WTC11 (cell line): Measurements from ENCODE around the gene RDH11. TPM values are rescaled to one million over a fixed set of nuclear protein-coding genes. Genes with fewer than 3 reads are reported as not detected.

Experiments
- ATAC-seq: fragments of 200-7000 bp; cut with Tn5 transposase; 2 replicates; pipeline ENCODE4 v1.10.0; 2021; ENCODE audit warnings: mild to moderate bottlenecking, moderate library complexity
- CTCF ChIA-PET: fragments of 300-600 bp; sonication (Branson Sonifier 250); formaldehyde crosslinking; loops from one replicate; lab custom pipeline; 2021; ENCODE audit warnings: antibody characterized with exemption; lab: Charles Lee
- POLR2A ChIA-PET: fragments of 350-600 bp; sonication (Branson Sonifier 250); formaldehyde crosslinking; loops from one replicate; lab custom pipeline; 2021; ENCODE audit warnings: antibody characterized with exemption; lab: Charles Lee
- DNase-seq: peaks from one replicate; pipeline ENCODE4 v3.0.0; 2021; ENCODE audit warnings: low spot score
- H3K27ac Mint-ChIP-seq: 2 replicates; pipeline ENCODE4 v1.8.0; 2021; ENCODE audit warnings: mixed read lengths
- H3K27me3 Mint-ChIP-seq: 2 replicates; pipeline ENCODE4 v1.8.0; 2021; ENCODE audit warnings: low read depth, mild to moderate bottlenecking, moderate library complexity, mixed read lengths
- H3K36me3 Mint-ChIP-seq: 2 replicates; pipeline ENCODE4 v1.8.0; 2021; ENCODE audit warnings: mixed read lengths
- H3K4me1 Mint-ChIP-seq: 2 replicates; pipeline ENCODE4 v1.8.0; 2022; ENCODE audit warnings: mixed read lengths
- H3K4me3 Mint-ChIP-seq: 2 replicates; pipeline ENCODE4 v1.8.0; 2021; ENCODE audit warnings: mild to moderate bottlenecking, moderate library complexity, mixed read lengths
- H3K9me3 Mint-ChIP-seq: 2 replicates; pipeline ENCODE4 v1.8.0; 2021; ENCODE audit warnings: mixed read lengths
- CBFB ChIP-seq: sonication (generic); formaldehyde crosslinking; IDR thresholded peaks from 2 replicates; pipeline ENCODE4 v1.8.1; 2022; ENCODE audit warnings: mild to moderate bottlenecking, low read depth, missing genetic modification reagents
- CREM ChIP-seq: sonication (generic); formaldehyde crosslinking; IDR thresholded peaks from 2 replicates; pipeline ENCODE4 v1.8.1; 2022; ENCODE audit warnings: mild to moderate bottlenecking, missing genetic modification reagents, moderate library complexity
- CTCF ChIP-seq: fragments of 200-600 bp; IDR thresholded peaks from 2 replicates; pipeline ENCODE4 v1.8.0; 2022; ENCODE audit warnings: antibody characterized with exemption
- E2F5 ChIP-seq: sonication (generic); formaldehyde crosslinking; IDR thresholded peaks from 2 replicates; pipeline ENCODE4 v1.8.1; 2022; ENCODE audit warnings: mild to moderate bottlenecking, moderate library complexity, missing genetic modification reagents
- EMX1 ChIP-seq: fragments of 250-450 bp; sonication (Bioruptor Pico); IDR thresholded peaks from 2 replicates; pipeline ENCODE4 v1.8.0; 2021; ENCODE audit warnings: mild to moderate bottlenecking
- FOXK1 ChIP-seq: sonication (generic); formaldehyde crosslinking; IDR thresholded peaks from 2 replicates; pipeline ENCODE4 v1.8.0; 2022; ENCODE audit warnings: mild to moderate bottlenecking, moderate library complexity, missing genetic modification reagents
- JAZF1 ChIP-seq: fragments of 250-450 bp; sonication (Bioruptor Pico); IDR thresholded peaks from 2 replicates; pipeline ENCODE4 v1.9.0; 2021; ENCODE audit warnings: moderate library complexity, mild to moderate bottlenecking, inconsistent platforms
- KAT7 ChIP-seq: sonication (generic); formaldehyde crosslinking; IDR thresholded peaks from 2 replicates; pipeline ENCODE4 v1.8.1; 2023; ENCODE audit warnings: missing genetic modification reagents, mild to moderate bottlenecking, borderline replicate concordance
- MLX ChIP-seq: sonication (generic); formaldehyde crosslinking; IDR thresholded peaks from 2 replicates; pipeline ENCODE4 v1.8.1; 2023; ENCODE audit warnings: mild to moderate bottlenecking, missing genetic modification reagents, moderate library complexity
- NFE2L1 ChIP-seq: sonication (generic); formaldehyde crosslinking; IDR thresholded peaks from 2 replicates; pipeline ENCODE4 v1.8.1; 2023; ENCODE audit warnings: missing genetic modification reagents
- NFYB ChIP-seq: sonication (generic); formaldehyde crosslinking; conservative IDR thresholded peaks from 2 replicates; pipeline ENCODE4 v1.8.0; 2022; ENCODE audit warnings: low read depth, missing genetic modification reagents
- NR1H2 ChIP-seq: sonication (generic); formaldehyde crosslinking; IDR thresholded peaks from 2 replicates; pipeline ENCODE4 v1.9.0; 2021; ENCODE audit warnings: mild to moderate bottlenecking, moderate library complexity, missing genetic modification reagents
- NR2C2 ChIP-seq: sonication (generic); formaldehyde crosslinking; IDR thresholded peaks from 2 replicates; pipeline ENCODE4 v1.8.0; 2022; ENCODE audit warnings: mild to moderate bottlenecking, missing genetic modification reagents
- RELA ChIP-seq: sonication (generic); formaldehyde crosslinking; IDR thresholded peaks from 2 replicates; pipeline ENCODE4 v1.8.1; 2022; ENCODE audit warnings: missing genetic modification reagents, mild to moderate bottlenecking, borderline replicate concordance
- SP1 ChIP-seq: sonication (generic); formaldehyde crosslinking; conservative IDR thresholded peaks from 2 replicates; pipeline ENCODE4 v1.8.1; 2022; ENCODE audit warnings: missing genetic modification reagents
- TCF7 ChIP-seq: sonication (generic); formaldehyde crosslinking; IDR thresholded peaks from 2 replicates; pipeline ENCODE4 v1.8.0; 2022; ENCODE audit warnings: mild to moderate bottlenecking, low read depth, missing genetic modification reagents, moderate library complexity
- TEAD1 ChIP-seq: sonication (generic); formaldehyde crosslinking; IDR thresholded peaks from 2 replicates; pipeline ENCODE4 v1.8.0; 2022; ENCODE audit warnings: mild to moderate bottlenecking, missing genetic modification reagents
- ZNF425 ChIP-seq: fragments of 250-450 bp; sonication (Bioruptor Pico); conservative IDR thresholded peaks from 2 replicates; pipeline ENCODE4 v1.9.0; 2021; ENCODE audit warnings: mild to moderate bottlenecking
- total RNA-seq: library from RNA; stranded (reverse); gene quantifications from 3 replicates; pipeline ENCODE4 v1.2.3, GENCODE V29; 2021
- TF ChIP-seq, protein P1 (sequence below): sonication (generic); formaldehyde crosslinking; conservative IDR thresholded peaks from 2 replicates; pipeline ENCODE4 v1.8.1; 2022; ENCODE audit warnings: mild to moderate bottlenecking, missing genetic modification reagents
- TF ChIP-seq, protein P2 (sequence below): sonication (generic); formaldehyde crosslinking; IDR thresholded peaks from 2 replicates; pipeline ENCODE4 v1.8.0; 2022; ENCODE audit warnings: mild to moderate bottlenecking, missing genetic modification reagents
- TF ChIP-seq, protein P3 (sequence below): fragments of 250-450 bp; sonication (Bioruptor Pico); IDR thresholded peaks from 2 replicates; pipeline ENCODE4 v2.1.2; 2022; ENCODE audit warnings: mild to moderate bottlenecking, moderate library complexity
- TF ChIP-seq, protein P4 (sequence below): sonication (generic); formaldehyde crosslinking; IDR thresholded peaks from 2 replicates; pipeline ENCODE4 v1.8.0; 2022; ENCODE audit warnings: mild to moderate bottlenecking, missing genetic modification reagents
- TF ChIP-seq, protein P5 (sequence below): sonication (generic); formaldehyde crosslinking; IDR thresholded peaks from 2 replicates; pipeline ENCODE4 v1.8.0; 2023; ENCODE audit warnings: missing genetic modification reagents, mild to moderate bottlenecking, borderline replicate concordance

The RDH11 gene
- total RNA-seq, 1 experiment from 2014 or later, result 103 TPM

- TF ChIP-seq ZNF425 (CRISPR knock-in tag), result no peak
- TF ChIP-seq, protein P1, sequence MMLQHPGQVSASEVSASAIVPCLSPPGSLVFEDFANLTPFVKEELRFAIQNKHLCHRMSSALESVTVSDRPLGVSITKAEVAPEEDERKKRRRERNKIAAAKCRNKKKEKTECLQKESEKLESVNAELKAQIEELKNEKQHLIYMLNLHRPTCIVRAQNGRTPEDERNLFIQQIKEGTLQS, result no peak
- TF ChIP-seq, all 79 proteins: peak for 0
These were observed 1.4 kb upstream of the RDH11 start (continued) for GRCh38 chr14:67697006-67697405.

- Mint-ChIP-seq H3K4me3 (peak overlapping the region; percentile 96), H3K9me3 (no peaks in the 10 kb centered on the region), H3K4me1 (peaks cover 11% of the 10 kb centered on the region), H3K27me3 (peaks cover 11% of the 10 kb centered on the region), H3K27ac (peak overlapping the region; percentile 99), H3K36me3 (peaks cover 35% of the 10 kb centered on the region)
- DNase-seq (peak; percentile 70), ATAC-seq (peak; percentile 88)
- ChIA-PET CTCF (interaction anchor here (0.5 to 2.6 kb wide), 14 partner anchors 10 to 335 kb away, joined by 3 to 23 read pairs (median 4); partner anchors contain the start of genes ARG2, ATP6V1D and PIGH), POLR2A (interaction anchor here (0.6 to 2.1 kb wide), 16 partner anchors 10 to 335 kb away, joined by 3 to 21 read pairs (median 4); partner anchors contain the start of genes ARG2, ATP6V1D, EIF2S1 and PIGH)
- TF ChIP-seq TEAD1 (CRISPR knock-in tag) (0 out of 2 replicates have a peak, but pooled peaks have one; percentile 37), MLX (no peak), SP1 (CRISPR knock-in tag) (no peak), EMX1 (CRISPR knock-in tag) (no peak), CREM (CRISPR knock-in tag) (no peak), NR2C2 (CRISPR knock-in tag) (no peak), KAT7 (CRISPR knock-in tag) (no peak), JAZF1 (no peak), FOXK1 (0 out of 2 replicates have a peak, but pooled peaks have one; percentile 47), RELA (CRISPR knock-in tag) (no peak), NFYB (CRISPR knock-in tag) (peak; percentile 49), TCF7 (CRISPR knock-in tag) (no peak), NFE2L1 (CRISPR knock-in tag) (peak; percentile 63; the same call in 1 of the 2 replicates), E2F5 (CRISPR knock-in tag) (no peak), CBFB (CRISPR knock-in tag) (no peak), CTCF (no peak), NR1H2 (CRISPR knock-in tag) (0 out of 2 replicates have a peak, but pooled peaks have one; percentile 5)
- TF ChIP-seq, protein P2, sequence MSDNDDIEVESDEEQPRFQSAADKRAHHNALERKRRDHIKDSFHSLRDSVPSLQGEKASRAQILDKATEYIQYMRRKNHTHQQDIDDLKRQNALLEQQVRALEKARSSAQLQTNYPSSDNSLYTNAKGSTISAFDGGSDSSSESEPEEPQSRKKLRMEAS (CRISPR knock-in tag), result peak; percentile 14
- TF ChIP-seq, protein P3, sequence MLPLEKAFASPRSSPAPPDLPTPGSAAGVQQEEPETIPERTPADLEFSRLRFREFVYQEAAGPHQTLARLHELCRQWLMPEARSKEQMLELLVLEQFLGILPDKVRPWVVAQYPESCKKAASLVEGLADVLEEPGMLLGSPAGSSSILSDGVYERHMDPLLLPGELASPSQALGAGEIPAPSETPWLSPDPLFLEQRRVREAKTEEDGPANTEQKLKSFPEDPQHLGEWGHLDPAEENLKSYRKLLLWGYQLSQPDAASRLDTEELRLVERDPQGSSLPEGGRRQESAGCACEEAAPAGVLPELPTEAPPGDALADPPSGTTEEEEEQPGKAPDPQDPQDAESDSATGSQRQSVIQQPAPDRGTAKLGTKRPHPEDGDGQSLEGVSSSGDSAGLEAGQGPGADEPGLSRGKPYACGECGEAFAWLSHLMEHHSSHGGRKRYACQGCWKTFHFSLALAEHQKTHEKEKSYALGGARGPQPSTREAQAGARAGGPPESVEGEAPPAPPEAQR (CRISPR knock-in tag), result no peak
- TF ChIP-seq, protein P4, sequence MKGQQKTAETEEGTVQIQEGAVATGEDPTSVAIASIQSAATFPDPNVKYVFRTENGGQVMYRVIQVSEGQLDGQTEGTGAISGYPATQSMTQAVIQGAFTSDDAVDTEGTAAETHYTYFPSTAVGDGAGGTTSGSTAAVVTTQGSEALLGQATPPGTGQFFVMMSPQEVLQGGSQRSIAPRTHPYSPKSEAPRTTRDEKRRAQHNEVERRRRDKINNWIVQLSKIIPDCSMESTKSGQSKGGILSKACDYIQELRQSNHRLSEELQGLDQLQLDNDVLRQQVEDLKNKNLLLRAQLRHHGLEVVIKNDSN, result 0 out of 2 replicates have a peak, but pooled peaks have one; percentile 3
- TF ChIP-seq, protein P5, sequence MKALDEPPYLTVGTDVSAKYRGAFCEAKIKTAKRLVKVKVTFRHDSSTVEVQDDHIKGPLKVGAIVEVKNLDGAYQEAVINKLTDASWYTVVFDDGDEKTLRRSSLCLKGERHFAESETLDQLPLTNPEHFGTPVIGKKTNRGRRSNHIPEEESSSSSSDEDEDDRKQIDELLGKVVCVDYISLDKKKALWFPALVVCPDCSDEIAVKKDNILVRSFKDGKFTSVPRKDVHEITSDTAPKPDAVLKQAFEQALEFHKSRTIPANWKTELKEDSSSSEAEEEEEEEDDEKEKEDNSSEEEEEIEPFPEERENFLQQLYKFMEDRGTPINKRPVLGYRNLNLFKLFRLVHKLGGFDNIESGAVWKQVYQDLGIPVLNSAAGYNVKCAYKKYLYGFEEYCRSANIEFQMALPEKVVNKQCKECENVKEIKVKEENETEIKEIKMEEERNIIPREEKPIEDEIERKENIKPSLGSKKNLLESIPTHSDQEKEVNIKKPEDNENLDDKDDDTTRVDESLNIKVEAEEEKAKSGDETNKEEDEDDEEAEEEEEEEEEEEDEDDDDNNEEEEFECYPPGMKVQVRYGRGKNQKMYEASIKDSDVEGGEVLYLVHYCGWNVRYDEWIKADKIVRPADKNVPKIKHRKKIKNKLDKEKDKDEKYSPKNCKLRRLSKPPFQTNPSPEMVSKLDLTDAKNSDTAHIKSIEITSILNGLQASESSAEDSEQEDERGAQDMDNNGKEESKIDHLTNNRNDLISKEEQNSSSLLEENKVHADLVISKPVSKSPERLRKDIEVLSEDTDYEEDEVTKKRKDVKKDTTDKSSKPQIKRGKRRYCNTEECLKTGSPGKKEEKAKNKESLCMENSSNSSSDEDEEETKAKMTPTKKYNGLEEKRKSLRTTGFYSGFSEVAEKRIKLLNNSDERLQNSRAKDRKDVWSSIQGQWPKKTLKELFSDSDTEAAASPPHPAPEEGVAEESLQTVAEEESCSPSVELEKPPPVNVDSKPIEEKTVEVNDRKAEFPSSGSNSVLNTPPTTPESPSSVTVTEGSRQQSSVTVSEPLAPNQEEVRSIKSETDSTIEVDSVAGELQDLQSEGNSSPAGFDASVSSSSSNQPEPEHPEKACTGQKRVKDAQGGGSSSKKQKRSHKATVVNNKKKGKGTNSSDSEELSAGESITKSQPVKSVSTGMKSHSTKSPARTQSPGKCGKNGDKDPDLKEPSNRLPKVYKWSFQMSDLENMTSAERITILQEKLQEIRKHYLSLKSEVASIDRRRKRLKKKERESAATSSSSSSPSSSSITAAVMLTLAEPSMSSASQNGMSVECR (CRISPR knock-in tag), result peak; percentile 33; the same call in 1 of the 2 replicates
These were observed 672 bp downstream of the RDH11 start for GRCh38 chr14:67694791-67695393.
